ENCODE measurements around the gene OAS1.
"Not testable (repeated sequence)": the region's sequence is repeated elsewhere in the genome, so short reads cannot be mapped to it uniquely, and the experiment has no call there.

OAS1 gene

DNA sequence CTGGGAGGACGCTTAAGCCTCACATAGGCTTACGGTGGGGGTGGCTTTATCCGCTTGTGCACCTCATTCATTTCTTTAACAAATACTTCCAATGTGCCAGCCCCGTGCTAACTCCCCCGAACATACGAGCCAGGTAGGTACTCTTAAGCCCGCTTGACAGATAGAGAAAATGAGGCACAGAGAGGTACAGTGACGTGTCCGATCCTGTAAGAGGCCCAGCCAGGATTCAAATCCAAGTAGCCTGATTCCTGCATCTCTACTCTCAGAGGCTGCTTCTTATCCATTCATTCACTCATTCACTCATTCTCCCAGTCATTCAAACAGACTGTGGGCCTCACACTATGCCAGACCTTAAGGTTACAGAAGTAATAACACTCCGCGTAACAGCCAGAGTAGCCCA lies 32.0 kb downstream of the OAS1 start:
- no peak for DNase-seq

DNA sequence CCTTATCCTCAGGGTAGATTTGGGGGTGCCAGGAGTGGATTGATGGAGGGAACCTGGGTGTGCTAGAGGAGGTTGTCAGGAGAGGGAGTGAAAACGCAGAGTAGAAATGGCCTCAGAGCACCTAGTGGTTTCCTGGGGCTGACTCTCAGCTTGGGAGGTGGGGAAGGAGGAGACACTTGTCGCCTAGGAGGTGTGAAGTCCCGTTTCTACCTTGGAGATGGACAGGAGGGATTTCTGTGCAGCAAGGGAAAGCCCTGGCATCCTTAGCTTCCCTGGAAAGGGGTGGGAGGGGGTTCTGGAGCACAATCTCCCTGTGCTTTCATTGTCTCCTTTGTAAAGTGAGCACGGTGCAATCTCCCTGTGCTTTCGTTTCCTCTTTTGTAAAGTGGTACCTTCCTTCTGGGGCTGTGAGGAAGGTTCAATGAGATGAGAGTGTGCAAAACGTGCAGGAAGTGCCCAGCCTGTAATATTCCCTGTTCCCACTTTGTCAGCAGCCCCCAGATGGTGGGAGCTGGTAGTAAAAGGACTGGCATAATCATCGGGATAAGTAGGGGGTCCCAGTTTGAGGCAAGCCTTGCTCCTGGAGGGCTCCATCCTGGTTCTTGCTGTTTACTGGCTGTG lies 33.1 kb downstream of the OAS1 start:
- no peak for DNase-seq

DNA sequence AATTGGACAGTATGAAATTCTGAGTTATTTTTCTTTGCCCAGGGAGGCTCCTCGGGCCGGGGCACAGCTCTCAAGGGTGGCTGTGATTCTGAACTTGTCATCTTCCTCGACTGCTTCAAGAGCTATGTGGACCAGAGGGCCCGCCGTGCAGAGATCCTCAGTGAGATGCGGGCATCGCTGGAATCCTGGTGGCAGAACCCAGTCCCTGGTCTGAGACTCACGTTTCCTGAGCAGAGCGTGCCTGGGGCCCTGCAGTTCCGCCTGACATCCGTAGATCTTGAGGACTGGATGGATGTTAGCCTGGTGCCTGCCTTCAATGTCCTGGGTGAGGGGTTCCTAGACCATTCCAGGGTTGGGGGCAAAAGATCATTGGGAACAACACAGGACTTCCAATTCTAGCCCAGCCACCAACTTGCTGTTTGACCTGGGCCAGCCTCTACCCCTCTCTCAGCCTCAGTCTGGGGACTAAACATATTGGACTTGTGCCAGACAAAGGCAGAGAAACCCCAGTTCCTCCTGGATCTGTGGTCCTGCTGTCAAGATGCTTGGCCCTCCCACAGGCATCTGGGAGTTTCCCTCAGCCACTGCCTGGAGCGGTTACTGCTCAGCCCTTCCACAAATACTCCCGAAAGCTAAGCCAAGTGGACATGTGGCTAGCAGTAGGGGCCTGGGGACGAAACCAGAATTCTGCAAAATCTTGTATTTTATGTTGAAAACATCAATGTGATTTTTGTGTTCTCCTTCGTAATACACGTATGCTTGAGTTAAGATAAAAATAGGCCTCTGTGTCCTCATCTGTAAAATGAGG lies 35.0 kb downstream of the OAS1 start:
- no peak for DNase-seq

DNA sequence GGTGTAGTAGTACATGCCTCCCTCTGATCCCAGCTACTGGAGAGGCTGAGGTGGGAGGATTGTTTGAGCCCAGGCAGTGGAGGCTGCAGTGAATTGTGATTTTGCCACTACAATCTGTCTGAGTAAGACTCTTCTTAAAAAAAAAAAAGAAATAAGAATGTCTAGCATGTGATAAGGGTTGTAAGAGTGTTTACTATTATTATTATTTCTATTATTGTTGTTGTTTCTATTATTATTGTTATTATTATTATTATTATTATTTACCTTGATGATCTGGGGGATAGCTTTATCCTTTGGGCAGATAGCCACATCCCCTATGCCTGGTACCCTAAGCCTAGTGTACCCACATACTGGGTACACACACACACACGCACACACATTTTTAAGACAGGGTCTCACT lies 35.8 kb downstream of the OAS1 start:
- no peak for DNase-seq

DNA sequence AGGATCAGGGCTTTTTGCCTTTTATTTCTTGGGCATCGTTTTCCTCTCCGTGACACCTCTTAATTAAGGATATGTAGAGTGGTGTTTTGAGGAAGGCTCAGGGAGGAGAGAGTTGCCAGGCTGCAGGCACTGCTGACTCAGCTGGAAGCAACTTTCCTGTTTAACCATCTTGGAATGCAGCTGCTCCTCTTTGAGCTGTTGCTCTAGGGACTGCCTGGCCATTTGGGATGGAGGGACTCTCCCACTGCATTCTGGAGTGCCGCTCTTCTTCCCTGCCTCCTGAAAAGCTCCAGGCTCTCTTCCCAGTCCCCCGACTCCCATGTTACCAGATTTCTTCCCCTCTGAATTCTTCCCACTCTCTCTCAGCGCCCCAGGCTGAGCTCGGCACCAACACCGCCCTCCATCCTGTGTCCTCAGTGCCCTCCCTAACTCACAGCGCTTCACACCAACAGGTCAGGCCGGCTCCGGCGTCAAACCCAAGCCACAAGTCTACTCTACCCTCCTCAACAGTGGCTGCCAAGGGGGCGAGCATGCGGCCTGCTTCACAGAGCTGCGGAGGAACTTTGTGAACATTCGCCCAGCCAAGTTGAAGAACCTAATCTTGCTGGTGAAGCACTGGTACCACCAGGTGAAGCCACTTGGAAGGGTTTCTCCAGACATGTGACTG lies 37.4 kb downstream of the OAS1 start:
- no peak for DNase-seq

DNA sequence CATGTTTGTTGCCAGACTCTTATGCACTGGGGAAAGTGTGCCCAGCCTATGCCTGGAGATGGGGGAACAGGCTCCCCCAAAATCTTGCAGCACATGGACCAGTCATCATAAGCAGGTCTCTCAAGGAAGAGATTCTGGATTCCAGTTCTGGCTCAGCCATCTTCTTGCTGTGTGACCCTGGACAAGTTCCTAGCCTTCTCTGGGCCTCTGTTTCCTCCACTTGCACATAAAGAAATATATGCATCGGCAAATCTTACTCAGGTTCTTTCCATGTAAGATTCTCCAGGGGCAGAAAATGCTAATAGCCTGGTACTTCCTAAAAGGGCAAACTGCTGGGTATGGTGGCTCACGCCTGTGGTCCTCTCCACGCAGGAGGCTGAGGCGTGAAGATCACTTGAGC lies 38.8 kb downstream of the OAS1 start:
- no peak for DNase-seq

DNA sequence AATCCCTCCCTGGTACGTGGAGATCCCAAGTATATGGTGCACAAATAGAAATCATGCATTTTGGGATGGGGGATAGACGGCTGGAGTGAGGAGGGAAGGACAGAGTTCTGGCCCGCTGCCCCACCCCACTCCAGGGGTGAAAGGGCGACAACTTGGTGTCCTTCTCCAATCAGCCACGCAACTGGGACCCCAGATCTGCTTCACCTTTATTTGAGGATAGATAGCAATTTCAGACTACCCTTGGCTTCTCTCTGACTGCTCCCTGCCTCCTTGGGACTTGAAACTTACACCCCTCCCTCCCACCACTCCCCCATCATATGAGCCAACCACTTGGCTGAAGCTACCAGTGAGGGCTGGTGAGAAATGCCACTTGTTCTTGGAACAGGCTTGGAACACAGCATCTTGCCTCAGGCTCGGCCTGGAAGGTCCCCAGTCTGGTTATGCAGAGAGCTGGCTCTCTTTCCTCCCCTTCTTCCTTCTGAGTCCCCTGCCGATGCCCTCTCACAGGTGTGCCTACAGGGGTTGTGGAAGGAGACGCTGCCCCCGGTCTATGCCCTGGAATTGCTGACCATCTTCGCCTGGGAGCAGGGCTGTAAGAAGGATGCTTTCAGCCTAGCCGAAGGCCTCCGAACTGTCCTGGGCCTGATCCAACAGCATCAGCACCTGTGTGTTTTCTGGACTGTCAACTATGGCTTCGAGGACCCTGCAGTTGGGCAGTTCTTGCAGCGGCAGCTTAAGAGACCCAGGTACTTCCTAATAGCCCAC lies 39.7 kb downstream of the OAS1 start:
- DNase-seq: no peak

DNA sequence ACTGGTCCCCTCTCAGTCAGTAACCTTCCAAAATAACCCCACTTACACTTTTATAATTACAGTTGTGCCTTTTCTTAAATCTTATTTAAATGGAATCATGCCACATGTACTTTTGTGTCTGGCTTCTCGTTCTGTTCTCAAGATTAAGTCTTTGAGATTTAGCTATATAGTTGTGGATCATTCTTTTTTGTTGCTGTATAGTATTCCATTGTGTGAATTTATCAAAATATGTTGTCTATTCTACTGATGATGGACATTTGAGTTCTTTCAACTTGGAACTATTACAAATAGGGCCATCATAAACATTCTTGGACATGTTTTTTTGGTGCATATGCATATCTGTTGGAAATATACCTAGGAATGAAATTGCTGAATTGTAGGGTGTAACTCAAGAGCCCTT lies 40.6 kb downstream of the OAS1 start:
- no peak for DNase-seq

DNA sequence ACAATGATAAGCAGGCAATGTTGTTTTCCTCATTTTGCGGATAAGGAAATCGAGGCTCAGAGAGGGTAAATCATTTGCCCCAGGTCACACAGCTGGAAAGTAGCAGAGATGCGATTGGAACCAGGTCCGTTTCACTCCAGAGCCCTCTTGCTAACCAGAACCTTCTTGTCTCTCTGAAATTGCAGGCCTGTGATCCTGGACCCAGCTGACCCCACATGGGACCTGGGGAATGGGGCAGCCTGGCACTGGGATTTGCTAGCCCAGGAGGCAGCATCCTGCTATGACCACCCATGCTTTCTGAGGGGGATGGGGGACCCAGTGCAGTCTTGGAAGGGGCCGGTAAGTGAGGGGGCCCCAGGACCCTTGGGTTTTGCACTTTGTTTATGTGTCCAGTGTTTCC lies 41.0 kb downstream of the OAS1 start:
- no peak for DNase-seq

DNA sequence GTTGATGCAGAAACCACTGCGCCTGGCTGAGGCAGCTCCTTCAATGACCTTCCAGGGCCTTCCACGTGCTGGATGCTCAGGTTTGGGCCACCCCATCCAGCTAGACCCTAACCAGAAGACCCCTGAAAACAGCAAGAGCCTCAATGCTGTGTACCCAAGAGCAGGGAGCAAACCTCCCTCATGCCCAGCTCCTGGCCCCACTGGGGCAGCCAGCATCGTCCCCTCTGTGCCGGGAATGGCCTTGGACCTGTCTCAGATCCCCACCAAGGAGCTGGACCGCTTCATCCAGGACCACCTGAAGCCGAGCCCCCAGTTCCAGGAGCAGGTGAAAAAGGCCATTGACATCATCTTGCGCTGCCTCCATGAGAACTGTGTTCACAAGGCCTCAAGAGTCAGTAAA lies 42.0 kb downstream of the OAS1 start:
- no peak for DNase-seq

DNA sequence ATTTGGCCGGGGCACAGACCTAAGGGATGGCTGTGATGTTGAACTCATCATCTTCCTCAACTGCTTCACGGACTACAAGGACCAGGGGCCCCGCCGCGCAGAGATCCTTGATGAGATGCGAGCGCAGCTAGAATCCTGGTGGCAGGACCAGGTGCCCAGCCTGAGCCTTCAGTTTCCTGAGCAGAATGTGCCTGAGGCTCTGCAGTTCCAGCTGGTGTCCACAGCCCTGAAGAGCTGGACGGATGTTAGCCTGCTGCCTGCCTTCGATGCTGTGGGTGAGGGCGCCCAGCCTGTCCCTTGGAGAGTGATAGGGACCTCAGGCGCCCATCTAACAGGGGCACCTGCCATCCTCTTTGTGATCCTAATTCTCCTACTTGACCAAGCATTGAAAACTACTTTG lies 43.9 kb downstream of the OAS1 start:
- DNase-seq: no peak

DNA sequence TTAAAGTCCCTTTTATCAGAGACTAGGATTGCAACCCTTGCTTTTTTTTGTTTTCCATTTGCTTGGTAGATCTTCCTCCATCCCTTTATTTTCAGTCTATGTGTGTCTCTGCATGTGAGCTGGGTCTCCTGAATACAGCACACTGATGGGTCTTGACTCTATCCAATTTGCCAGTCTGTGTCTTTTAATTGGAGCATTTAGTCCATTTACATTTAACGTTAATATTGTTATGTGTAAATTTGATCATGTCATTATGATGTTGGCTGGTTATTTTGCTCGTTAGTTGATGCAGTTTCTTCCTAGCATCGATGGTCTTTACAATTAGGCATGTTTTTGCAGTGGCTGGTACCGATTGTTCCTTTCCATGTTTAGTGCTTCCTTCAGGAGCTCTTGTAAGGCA lies 50.4 kb downstream of the OAS1 start:
- not testable (repeated sequence) for DNase-seq

DNA sequence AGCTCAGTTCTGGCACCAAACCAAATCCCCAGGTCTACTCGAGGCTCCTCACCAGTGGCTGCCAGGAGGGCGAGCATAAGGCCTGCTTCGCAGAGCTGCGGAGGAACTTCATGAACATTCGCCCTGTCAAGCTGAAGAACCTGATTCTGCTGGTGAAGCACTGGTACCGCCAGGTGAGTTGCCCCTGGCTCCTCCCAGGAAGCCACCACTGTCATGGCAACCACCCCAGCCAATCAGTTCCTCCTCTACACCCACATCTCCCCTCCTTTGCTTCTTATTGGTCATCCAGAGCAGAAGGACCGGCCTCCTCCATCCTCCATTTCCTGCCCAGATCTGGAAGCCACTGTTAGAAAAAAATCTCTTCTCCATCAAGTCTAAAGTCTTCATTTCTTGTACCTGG lies 54.3 kb downstream of the OAS1 start:
- no peak for DNase-seq

DNA sequence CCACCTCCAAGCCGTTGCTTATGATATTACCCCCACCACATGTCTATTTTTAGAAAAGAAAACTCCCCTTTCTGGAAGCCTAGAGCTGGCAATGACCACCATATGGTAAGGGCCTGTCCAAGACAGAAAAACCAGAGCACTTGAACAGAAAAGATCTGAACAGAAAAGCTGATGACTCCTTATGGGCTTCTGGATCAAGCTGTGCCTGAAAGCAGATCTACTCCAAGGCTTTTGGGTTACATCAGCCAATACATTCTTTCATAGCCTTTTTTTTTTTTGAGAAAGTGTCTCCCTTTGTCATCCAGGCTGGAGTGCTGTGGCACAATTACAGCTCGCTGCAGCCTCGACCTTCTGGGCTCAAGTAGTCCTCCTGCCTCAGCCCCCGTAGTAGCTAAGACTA lies 54.8 kb downstream of the OAS1 start:
- no peak for DNase-seq

DNA sequence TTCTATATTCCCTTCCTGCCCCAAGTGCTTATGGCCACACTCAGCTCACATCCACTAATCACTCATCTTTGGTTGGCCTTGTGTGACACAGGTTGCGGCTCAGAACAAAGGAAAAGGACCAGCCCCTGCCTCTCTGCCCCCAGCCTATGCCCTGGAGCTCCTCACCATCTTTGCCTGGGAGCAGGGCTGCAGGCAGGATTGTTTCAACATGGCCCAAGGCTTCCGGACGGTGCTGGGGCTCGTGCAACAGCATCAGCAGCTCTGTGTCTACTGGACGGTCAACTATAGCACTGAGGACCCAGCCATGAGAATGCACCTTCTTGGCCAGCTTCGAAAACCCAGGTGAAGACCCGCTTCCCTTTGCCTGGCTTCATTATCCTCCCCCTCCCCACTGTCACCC lies 55.8 kb downstream of the OAS1 start:
- no peak for DNase-seq

DNA sequence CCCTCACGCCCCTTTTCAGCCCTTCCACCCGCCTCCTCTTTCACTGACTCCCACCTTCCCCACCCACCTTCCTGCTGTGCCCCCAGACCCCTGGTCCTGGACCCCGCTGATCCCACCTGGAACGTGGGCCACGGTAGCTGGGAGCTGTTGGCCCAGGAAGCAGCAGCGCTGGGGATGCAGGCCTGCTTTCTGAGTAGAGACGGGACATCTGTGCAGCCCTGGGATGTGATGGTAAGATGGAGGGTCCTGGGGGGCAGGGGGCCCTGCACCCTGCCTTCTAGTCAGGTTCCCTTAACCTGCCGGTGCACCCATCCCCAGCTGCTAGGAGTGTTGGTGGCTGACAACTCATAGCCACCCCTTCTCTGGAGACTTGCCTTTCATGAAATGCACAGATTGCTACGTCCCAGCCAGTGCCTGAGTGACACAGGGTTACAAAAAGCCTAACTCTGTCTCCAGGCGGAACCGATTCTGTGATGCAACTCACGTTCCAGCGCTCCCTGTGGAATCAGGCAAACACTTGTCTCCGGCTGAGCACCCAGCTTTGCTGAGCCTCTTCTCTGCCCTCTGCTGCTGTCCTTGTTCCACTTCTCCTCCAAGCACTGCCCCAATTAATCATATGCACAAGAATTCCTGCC lies 56.6 kb downstream of the OAS1 start:
- no peak for DNase-seq

DNA sequence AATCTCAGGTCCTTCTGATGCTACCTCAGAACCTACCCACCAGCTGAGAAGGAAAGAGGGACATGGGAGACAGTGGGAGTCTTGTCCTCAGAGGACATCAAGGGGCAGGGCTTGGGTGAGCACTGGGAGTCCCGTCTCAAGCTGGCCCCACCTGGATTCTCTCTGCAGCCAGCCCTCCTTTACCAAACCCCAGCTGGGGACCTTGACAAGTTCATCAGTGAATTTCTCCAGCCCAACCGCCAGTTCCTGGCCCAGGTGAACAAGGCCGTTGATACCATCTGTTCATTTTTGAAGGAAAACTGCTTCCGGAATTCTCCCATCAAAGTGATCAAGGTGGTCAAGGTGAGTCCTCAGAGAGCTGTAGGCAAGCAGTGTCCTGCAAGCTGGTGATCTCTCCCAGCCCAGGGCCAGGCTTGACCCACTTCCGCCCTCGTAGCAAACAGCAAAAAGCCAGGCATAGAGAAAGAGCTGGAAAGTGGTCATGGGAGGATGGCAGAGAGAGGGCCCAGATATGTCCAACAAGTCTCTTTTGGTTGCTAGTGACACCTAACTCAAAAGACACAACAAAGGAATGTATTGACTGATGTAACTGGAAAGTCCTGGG lies 57.4 kb downstream of the OAS1 start:
- DNase-seq: no peak

DNA sequence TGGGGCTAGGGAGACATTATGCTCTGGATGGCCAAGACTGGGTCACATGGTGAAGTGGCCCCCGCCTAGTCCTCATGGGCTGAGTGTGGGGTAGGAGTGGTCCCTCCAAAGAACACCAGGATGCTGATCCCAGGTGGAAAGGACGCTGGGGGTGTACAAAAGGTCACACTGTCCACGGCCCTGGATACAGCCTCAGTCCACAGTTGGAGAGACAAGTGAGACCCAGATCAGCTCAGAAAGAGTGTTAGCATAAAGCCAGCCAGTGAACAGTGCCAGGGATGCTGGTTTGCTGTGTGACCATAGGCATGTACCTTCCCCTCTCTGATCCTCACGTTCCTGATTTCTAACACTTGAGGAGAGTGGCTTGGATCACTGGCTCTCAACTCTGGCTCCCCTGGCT lies 58.2 kb downstream of the OAS1 start:
- DNase-seq: no peak

DNA sequence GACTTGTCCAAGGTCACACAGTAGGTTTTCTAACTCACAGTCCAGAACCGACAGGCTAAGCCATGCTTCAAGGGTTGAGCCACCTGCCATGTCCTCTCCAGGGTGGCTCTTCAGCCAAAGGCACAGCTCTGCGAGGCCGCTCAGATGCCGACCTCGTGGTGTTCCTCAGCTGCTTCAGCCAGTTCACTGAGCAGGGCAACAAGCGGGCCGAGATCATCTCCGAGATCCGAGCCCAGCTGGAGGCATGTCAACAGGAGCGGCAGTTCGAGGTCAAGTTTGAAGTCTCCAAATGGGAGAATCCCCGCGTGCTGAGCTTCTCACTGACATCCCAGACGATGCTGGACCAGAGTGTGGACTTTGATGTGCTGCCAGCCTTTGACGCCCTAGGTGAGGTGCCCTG lies 58.9 kb downstream of the OAS1 start:
- DNase-seq: no peak

DNA sequence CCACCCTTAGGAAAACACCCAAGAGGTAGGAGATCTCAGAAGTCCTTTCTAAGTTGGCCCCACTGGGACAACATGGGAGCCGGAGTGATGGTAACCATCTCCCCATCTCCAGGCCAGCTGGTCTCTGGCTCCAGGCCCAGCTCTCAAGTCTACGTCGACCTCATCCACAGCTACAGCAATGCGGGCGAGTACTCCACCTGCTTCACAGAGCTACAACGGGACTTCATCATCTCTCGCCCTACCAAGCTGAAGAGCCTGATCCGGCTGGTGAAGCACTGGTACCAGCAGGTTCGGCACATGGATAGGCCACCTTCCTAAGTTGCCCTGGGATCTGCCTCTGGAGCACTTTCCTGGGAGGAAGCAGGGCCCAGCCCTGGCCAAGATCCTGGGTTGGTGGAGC lies 60.5 kb downstream of the OAS1 start:
- DNase-seq: no peak

DNA sequence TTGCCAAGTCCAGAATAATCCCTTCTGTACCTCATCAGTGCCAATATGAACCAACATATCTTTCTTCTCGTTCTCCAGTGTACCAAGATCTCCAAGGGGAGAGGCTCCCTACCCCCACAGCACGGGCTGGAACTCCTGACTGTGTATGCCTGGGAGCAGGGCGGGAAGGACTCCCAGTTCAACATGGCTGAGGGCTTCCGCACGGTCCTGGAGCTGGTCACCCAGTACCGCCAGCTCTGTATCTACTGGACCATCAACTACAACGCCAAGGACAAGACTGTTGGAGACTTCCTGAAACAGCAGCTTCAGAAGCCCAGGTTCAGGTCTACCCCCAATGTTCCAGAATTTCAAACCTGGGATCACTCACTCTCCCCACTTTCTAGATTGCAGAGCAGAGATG lies 61.1 kb downstream of the OAS1 start:
- DNase-seq: no peak

Measured in CD4-positive, alpha-beta T cell treated with Interleukin-15 for 1 hour (primary cell).